ENCODE data around the gene ARHGEF37. TPM values are rescaled to one million over a fixed set of nuclear protein-coding genes. Genes with fewer than 3 reads are reported as not detected.
"Not testable (repeated sequence)": the region's sequence is repeated elsewhere in the genome, so short reads cannot be mapped to it uniquely, and the experiment has no call there.

ARHGEF37 gene
- total RNA-seq, 1 experiment from 2014 or later = 0.69 TPM

GRCh38 chr5:149567226-149567625 is 14.1 kb upstream of the ARHGEF37 start:
- no peak for DNase-seq (ENCODE audit: low spot score)

GRCh38 chr5:149572170-149572569 is 9.1 kb upstream of the ARHGEF37 start:
- no peak for DNase-seq (ENCODE audit: low spot score)

GRCh38 chr5:149572576-149573231 is 8.6 kb upstream of the ARHGEF37 start:
- no peak for DNase-seq (ENCODE audit: low spot score)

DNA sequence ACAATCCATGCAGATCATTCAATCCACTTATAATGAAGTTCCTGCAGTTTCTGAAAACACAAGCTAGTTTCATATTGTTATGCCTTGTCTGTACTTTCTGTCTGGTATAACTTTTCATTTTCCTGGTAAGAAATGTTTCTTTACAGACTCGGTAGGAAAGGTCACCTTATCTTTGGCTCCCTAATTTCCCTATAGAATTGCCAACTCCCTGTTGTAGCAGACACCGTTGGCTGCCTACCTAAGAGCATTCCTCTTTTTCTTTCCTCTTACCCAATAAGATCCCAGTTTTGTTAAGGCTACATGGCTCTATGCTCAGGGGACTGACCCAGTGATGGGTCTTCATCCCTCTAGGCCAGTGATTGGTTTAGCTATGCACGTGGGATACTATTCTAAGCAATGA is 6.2 kb upstream of the ARHGEF37 start:
- DNase-seq (ENCODE audit: low spot score) = no peak

DNA sequence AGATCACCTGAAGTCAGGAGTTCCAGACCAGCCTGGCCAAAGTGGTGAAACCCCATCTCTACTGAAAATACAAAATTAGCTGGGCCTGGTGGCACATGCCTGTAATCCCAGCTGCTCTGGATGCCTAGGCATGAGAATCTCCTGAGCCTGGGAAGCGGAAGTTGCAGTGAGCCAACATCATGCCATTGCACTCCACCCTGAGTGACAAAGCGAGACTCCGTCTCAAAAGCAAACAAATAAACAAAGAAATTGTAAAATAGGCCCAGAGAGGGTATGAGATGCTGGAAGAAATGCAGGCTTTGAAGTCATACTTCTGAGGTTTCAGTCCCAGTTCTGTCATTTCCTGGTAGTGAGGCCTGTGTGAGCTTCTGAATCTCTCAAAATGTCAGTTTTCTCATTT is 5.3 kb upstream of the ARHGEF37 start:
- no peak for DNase-seq (ENCODE audit: low spot score)

GRCh38 chr5:149578896-149579295 is 2.4 kb upstream of the ARHGEF37 start:
- DNase-seq (ENCODE audit: low spot score) = no peak

- DNase-seq (ENCODE audit: low spot score) = no peak
Measured at GRCh38 chr5:149580808-149581191, 498 bp upstream of the ARHGEF37 start.

GRCh38 chr5:149581931-149582768 is 852 bp downstream of the ARHGEF37 start:
- DNase-seq (ENCODE audit: low spot score) = peak; percentile 17

- no peak for DNase-seq (ENCODE audit: low spot score)
Measured at GRCh38 chr5:149583394-149583793, 2.1 kb downstream of the ARHGEF37 start.

DNA sequence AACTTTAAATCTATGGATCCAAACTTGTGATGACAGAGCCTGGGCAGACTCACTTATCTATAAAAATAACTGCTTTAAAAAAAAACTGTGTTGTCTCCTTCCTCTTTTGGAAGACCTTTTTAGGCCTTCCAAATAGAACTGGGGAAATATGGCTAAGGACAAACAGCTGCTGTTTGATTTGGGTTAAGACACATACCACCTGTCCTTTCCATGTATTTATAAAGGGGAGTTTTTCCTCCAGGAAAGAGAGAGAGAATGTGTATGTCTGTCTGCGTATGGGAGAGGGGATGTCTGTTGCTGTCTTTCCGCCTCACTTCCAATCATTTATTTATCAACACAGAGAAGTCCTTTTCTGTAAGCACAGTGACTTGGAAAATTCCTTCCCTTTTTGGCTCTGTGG is 2.8 kb downstream of the ARHGEF37 start:
- no peak for DNase-seq (ENCODE audit: low spot score)

GRCh38 chr5:149585910-149586309 is 4.6 kb downstream of the ARHGEF37 start:
- DNase-seq (ENCODE audit: low spot score) = no peak

GRCh38 chr5:149586708-149587318 is 5.5 kb downstream of the ARHGEF37 start:
- no peak for DNase-seq (ENCODE audit: low spot score)

DNA sequence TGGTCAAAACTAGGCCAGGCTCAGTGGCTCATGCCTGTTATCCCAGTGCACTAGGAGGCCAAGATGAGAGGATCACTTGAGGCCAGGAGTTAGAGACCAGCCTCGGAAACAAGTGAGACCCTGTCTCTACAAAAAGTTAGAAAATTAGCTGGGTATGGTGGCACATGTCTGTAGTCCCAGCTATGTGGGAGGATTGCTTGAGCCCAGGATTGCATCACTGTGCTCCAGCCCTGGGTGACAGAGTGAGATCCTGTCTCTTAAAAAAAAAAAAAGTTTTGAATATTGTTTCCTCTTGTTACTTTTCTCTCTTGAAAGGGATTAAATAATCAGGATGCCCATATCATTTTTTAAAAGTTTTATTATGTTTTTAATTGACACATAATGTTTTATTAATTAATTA is 7.6 kb downstream of the ARHGEF37 start:
- no peak for DNase-seq (ENCODE audit: low spot score)

DNA sequence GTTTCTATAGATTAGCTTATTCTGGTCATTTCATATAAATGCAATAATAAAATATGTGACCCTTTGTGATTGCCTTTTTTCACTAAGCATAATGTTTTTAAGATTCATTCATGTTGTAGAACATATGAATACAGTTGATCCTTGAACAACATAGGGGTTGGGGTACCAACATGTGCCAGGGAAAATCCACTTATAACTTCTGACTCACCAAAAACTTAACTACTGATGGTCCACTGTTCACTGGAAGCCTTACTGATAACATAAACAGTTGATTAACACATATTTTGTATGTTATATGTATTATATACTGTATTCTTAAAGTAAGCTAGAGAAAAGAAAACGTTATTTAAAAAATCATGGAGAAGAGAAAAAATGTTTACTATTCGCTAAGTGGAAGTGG is 12.1 kb downstream of the ARHGEF37 start:
- no peak for DNase-seq (ENCODE audit: low spot score)

DNA sequence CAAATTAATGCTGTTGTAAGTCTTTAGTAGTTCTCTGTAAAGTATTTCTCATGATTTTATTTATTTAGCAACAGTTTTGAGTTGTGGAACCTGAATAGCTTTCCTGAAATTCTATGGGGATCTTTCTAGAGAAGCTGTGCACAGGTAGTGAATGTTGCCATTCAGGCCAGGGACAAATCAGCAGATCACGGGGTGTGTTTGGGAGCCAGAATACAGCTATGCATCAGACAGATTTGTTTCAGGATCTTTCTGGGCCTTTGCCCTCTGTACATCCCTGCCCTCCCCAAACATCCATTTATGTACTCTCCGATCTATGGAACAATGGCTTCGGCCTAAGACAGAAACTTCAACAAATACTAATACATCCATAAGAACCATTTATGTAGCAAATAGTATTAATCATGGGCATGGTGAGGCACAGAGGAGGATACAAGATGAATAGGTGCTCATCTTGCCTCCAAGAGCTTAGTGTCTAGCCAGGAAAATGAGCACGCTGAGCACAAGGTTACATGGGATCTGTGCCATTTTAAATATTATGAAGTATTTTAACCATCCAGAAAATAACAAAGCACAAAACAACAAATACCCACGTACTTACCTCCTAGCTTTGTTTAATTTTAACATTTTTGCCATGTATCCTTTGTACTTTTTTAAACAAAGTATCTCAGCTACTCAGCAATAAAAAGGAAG is 13.1 kb downstream of the ARHGEF37 start:
- DNase-seq (ENCODE audit: low spot score) = no peak

DNA sequence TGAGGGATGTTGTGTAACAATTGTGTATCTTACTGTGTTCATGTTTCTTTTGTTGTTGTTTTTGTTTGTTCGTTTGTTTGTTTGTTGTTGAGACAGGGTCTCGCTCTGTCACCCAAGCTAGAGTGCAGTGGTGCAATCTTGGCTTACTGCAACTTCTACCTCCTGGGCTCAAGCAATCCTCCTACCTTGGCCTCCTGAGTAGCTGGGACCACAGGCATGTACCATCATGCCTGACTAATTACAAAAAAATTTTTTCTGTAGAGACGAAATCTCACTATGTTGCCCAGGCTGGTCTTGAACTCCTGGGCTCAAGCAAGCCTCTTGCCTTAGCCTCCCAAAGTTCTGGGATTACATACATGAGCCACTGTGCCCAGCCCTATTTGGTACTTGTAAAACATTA is 13.8 kb downstream of the ARHGEF37 start:
- DNase-seq (ENCODE audit: low spot score) = peak; percentile 32

DNA sequence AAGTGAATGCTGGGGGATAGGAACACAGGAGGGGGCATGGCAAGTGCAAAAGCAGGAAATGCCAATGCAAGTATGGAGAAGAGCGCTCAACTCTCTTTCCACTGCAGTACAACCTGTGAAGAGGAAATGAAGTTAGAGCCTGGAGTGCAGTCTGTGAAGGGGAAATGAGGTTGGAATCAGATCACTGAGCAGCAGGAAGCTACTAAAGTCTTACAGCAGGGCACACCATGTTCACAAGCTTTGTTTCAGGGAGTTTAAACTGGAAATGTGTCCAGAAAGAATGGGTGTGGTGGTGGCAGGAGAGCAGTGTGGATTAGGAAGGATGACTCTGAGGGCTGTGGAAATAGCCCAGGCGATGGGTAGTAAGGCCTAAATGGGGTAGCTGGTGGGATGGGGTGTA is 15.4 kb downstream of the ARHGEF37 start:
- no peak for DNase-seq (ENCODE audit: low spot score)

- no peak for DNase-seq (ENCODE audit: low spot score)
Measured at GRCh38 chr5:149597618-149598017, 16.3 kb downstream of the ARHGEF37 start.

DNA sequence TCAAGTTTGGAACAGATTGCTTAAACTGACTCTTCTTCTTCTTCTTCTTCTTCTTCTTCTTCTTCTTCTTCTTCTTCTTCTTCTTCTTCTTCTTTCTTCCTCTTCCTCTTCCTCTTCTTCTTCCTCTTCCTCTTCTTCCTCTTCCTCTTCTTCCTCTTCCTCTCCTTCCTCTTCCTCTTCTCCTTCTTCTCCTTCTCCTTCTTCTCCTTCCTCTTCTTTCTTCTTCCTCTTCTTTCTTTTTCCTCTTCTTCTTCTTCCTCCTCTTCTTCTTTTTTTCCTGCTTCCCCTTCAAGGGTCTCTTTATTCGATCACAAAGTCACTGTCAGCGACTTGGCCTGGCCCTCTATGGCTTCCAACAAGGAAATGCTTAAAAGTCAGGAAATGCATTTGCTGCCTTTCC is 16.9 kb downstream of the ARHGEF37 start:
- DNase-seq (ENCODE audit: low spot score) = not testable (repeated sequence)

DNA sequence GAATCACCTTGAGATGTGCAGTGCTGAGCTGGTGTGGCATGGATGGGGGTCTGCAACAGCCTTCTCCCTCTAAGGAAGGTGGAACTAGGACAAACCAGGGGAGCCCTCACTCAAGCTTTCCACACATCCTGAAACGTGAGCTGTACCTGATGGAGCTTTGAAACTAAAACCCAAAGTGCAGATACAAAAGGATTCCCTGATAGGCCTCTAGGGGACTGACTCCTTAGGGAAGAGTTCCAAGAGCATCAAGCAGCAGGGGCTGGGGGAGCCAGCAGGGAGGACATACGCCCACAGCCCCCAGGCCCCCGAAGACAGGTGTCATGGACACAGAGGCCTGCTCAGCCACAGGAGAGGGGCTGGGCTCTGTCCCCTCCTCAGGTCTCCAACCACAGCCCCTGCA is 17.7 kb downstream of the ARHGEF37 start:
- DNase-seq (ENCODE audit: low spot score) = no peak

GRCh38 chr5:149599375-149599774 is 18.1 kb downstream of the ARHGEF37 start:
- DNase-seq (ENCODE audit: low spot score) = no peak

DNA sequence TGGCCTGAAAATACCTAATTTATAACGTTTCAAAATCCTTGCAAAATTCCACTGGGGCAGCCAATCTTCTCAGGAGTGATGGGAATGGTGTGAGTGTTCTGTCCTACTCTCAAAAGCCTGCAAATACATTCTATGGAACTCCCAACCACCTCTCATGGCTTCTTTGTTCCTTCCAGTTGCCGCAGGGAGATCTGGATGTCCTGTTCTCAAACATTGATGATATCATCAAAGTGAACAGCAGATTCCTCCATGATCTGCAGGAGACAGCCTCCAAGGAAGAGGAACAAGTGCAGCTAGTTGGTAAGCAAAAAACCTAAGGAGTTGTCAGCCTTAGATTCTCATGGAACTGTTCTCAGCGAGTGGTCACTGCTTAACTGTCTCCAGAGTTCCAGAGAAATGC is 19.6 kb downstream of the ARHGEF37 start:
- DNase-seq (ENCODE audit: low spot score) = no peak
